Esophagus squamous epithelium (tissue), 5 donors: ENCODE measurements around the gene LY6G6F. TPM values are rescaled to one million over a fixed set of nuclear protein-coding genes. Genes with fewer than 3 reads are reported as not detected.

Source experiments
- DNase-seq: peaks from one replicate; lab custom pipeline; 2025; lab: John Stamatoyannopoulos, UW
- H3K27ac ChIP-seq, 4 donors: fragments of 200-600 bp; sonication (generic); one replicate each; pipeline ENCODE4 v1.5.1; 2016 to 2019; ENCODE audit warnings: mild to moderate bottlenecking in 1 of 4
- H3K27me3 ChIP-seq, 4 donors: fragments of 200-600 bp; sonication (generic); 1 replicate in 3 of 4; 2 replicates in 1 of 4; pipeline versions ENCODE4 v1.5.1 to v1.6.0; 2017 to 2021; ENCODE audit warnings: antibody characterized with exemption in 1 of 4
- H3K36me3 ChIP-seq, 3 donors: fragments of 200-600 bp; sonication (generic); one replicate each; pipeline ENCODE4 v1.5.1; 2016 to 2019
- H3K4me1 ChIP-seq, 3 donors: fragments of 200-600 bp; sonication (generic); one replicate each; pipeline ENCODE4 v1.5.1; 2017 to 2019
- H3K4me3 ChIP-seq, 4 donors: fragments of 200-600 bp; sonication (generic); 1 replicate in 3 of 4; 2 replicates in 1 of 4; pipeline ENCODE4 v1.5.1; 2016 to 2019; ENCODE audit warnings: mild to moderate bottlenecking in 2 of 4, moderate library complexity in 1 of 4
- H3K9me3 ChIP-seq, 3 donors: fragments of 200-600 bp; sonication (generic); one replicate each; pipeline ENCODE4 v1.5.1; 2016 to 2019
- POLR2A ChIP-seq, 4 donors: fragments of 450-650 bp; IDR thresholded peaks; one replicate each; pipeline ENCODE4 v1.6.1; 2017; ENCODE audit warnings: antibody characterized with exemption in 4 of 4, mild to moderate bottlenecking in 4 of 4, moderate library complexity in 3 of 4
- WGBS, 2 donors: methylation state at CpG; one replicate each; pipeline ENCODE4 v1.1.5; 2018; 5-methylcytosine and 5-hydroxymethylcytosine counted together
- intact Hi-C: fragments of 100-400 bp; cut with DNase I; formaldehyde crosslinking; loops from one replicate; pipeline ENCODE4 v1.15.0; 2022
- total RNA-seq, 4 donors: library from RNA; depleted of rRNA; stranded (reverse); fragments of >200 nt; gene quantifications; one replicate each; pipeline ENCODE4 v1.1.0, GENCODE V29; 2016
- TF ChIP-seq, protein P1 (sequence below), 6 experiments: fragments of 450-650 bp in 4 of 6; fragments of 200-600 bp in 2 of 6; sonication (generic) in 2 of 6; IDR thresholded peaks; one replicate each; pipeline ENCODE4 v1.5.1; 2016 to 2019; ENCODE audit warnings: antibody characterized with exemption in 6 of 6, mild to moderate bottlenecking in 4 of 6, moderate library complexity in 4 of 6
- donor health status: DM: yes; HTN: yes; CAD: no.

Gene LY6G6F
- total RNA-seq, 4 donors from 2014 or later, result not detected

- DNase-seq, result no peak
- WGBS, 2 donors, result 77 to 84% methylated on average over 12 of the region's 12 CpGs
- peak overlapping the region in 3 of 4 donors; percentile 28 to 97 (median 42) for H3K27ac ChIP-seq
- H3K4me3 ChIP-seq, result no peak overlapping the region
- TF ChIP-seq, protein P1, sequence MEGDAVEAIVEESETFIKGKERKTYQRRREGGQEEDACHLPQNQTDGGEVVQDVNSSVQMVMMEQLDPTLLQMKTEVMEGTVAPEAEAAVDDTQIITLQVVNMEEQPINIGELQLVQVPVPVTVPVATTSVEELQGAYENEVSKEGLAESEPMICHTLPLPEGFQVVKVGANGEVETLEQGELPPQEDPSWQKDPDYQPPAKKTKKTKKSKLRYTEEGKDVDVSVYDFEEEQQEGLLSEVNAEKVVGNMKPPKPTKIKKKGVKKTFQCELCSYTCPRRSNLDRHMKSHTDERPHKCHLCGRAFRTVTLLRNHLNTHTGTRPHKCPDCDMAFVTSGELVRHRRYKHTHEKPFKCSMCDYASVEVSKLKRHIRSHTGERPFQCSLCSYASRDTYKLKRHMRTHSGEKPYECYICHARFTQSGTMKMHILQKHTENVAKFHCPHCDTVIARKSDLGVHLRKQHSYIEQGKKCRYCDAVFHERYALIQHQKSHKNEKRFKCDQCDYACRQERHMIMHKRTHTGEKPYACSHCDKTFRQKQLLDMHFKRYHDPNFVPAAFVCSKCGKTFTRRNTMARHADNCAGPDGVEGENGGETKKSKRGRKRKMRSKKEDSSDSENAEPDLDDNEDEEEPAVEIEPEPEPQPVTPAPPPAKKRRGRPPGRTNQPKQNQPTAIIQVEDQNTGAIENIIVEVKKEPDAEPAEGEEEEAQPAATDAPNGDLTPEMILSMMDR (IDR thresholded peaks at IDR 0.05), result no peak
- no peak for TF ChIP-seq POLR2A (IDR thresholded peaks at IDR 0.05)
- intact Hi-C loops, result no loop called here
- peaks cover 0 to 29% (median 0%) of the 10 kb centered on the region in 3 donors for H3K36me3 ChIP-seq
- H3K27me3 ChIP-seq, result no peaks in the 10 kb centered on the region
- H3K9me3 ChIP-seq, result no peaks in the 10 kb centered on the region
- peaks cover 21 to 73% (median 27%) of the 10 kb centered on the region in 3 donors for H3K4me1 ChIP-seq
Observed at GRCh38 chr6:31725502-31726350, 19.1 kb downstream of the LY6G6F start.

GRCh38 chr6:31727034-31727716, 20.5 kb downstream of the LY6G6F start:
- TF ChIP-seq, protein P1 (IDR thresholded peaks at IDR 0.05), result no peak
- TF ChIP-seq POLR2A (IDR thresholded peaks at IDR 0.05), result no peak
- H3K4me3 ChIP-seq, result peak overlapping the region in 1 of 4 donors; percentile 23
- WGBS, 2 donors, result 20 to 60% methylated on average over 1 to 3 of the region's 7 CpGs
- peak overlapping the region; percentile 31 to 98 (median 96) for H3K27ac ChIP-seq
- intact Hi-C loops, result no loop called here
- no peak for DNase-seq
- H3K4me1 ChIP-seq, result peaks cover 21 to 74% (median 28%) of the 10 kb centered on the region in 3 donors
- H3K9me3 ChIP-seq, result no peaks in the 10 kb centered on the region
- peaks cover 7 to 44% (median 12%) of the 10 kb centered on the region in 3 donors for H3K36me3 ChIP-seq
- H3K27me3 ChIP-seq, result no peaks in the 10 kb centered on the region

GRCh38 chr6:31727717-31728671, 21.3 kb downstream of the LY6G6F start:
- Histone ChIP-seq H3K4me3 (peak overlapping the region in 3 of 4 donors; percentile 73 to 91 (median 85)), H3K36me3 (peaks cover 15 to 52% (median 19%) of the 10 kb centered on the region in 3 donors), H3K27me3 (no peaks in the 10 kb centered on the region), H3K9me3 (no peaks in the 10 kb centered on the region), H3K4me1 (peaks cover 21 to 80% (median 28%) of the 10 kb centered on the region in 3 donors), H3K27ac (peak overlapping the region; percentile 31 to 98 (median 96))
- 68 to 74% methylated on average over 18 to 19 of the region's 41 CpGs for WGBS, 2 donors
- TF ChIP-seq, protein P1 (IDR thresholded peaks at IDR 0.05), result no peak
- no peak for TF ChIP-seq POLR2A (IDR thresholded peaks at IDR 0.05)
- no peak for DNase-seq
- intact Hi-C loops, result no loop called here

DNA sequence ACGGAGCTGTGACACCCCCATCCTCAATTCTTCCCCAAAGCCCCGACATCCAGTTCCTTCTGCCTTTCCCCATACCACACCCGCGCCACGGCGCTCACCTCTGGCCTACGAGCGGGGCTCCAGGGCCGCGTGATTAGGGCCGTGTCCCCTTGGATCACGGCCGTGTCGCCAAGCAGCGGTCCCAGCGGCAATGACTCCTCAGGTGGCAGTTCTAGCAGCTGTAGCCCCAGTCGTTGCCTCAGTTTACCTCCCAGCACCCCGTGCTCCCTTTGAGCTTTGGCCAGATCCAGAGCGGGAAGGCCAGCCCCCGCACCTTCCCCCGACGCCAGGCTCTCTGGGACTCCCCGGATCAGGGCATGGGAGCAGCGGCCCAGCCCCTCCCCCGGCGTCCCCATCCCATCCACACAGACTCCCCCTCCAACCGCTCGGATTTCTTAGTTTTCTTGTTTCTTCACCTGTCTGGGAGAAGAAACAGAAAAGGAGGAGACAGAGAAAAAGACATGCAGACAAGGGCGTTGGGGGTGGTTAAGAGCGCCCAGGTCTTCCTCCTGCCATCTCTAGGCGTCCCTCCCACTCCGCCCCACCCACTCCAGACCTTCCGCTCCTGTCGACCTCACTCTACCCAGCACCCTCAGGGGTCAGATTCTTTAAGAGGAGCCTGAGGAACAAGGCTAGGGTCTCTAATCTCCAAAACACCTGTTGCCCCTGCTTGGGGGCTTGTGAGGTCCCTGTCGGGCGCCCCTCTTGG, 22.3 kb downstream of the LY6G6F start, which contains the start of gene DDAH2:
DDAH2 (minus strand) TSS at position 533 of the 748 bp plus-strand sequence; CDS start at position 395, 138 bp downstream.
- TF ChIP-seq POLR2A (IDR thresholded peaks at IDR 0.05), result no peak
- TF ChIP-seq, protein P1 (IDR thresholded peaks at IDR 0.05), result peak in 4 of 6 experiments; percentile 53 to 78 (median 63)
- Histone ChIP-seq H3K4me1 (peaks cover 26 to 90% (median 33%) of the 10 kb centered on the region in 3 donors), H3K27me3 (no peaks in the 10 kb centered on the region), H3K4me3 (peak within 1 kb of the TSS; percentile 68 to 91 (median 79)), H3K27ac (peak within 1 kb of the TSS; percentile 90 to 98 (median 96)), H3K36me3 (peaks cover 24 to 61% (median 28%) of the 10 kb centered on the region in 3 donors), H3K9me3 (no peaks in the 10 kb centered on the region)
- DNase-seq, result no peak
- 17 to 49% methylated on average over 21 to 25 of the region's 36 CpGs for WGBS, 2 donors
- intact Hi-C loops, result no loop called here
